Astrocyte of the cerebellum (primary cell): ENCODE data around the gene MINDY1.
A peak's percentile ranks its signal among the peaks of the same experiment; 100 is the strongest.

Source experiments
- DNase-seq: peaks from one replicate; pipeline ENCODE4 v3.0.0-alpha.2; 2011; ENCODE audit warnings: low read depth
- H3K4me3 ChIP-seq: 2 replicates; pipeline ENCODE4 v1.5.1; 2011; ENCODE audit warnings: mild to moderate bottlenecking, low read depth, low read length, moderate library complexity
- CTCF ChIP-seq: IDR thresholded peaks from 2 replicates; pipeline ENCODE4 v1.5.1; 2012; ENCODE audit warnings: low read length, low read depth, moderate library complexity, mild to moderate bottlenecking; ENCODE audit errors: missing control alignments
- in situ Hi-C: cut with HindIII; loops from 2 replicates; pipeline ENCODE4 v1.10.0; 2017; ENCODE audit warnings: low sequenced_read_pairs

Gene MINDY1

GRCh38 chr1:151024540-151025146 lies 17.9 kb upstream of the MINDY1 start:
- H3K4me3 ChIP-seq = no peak overlapping the region
- in situ Hi-C loops = no loop called here
- DNase-seq = peak; percentile 41
- peak; percentile 81 for TF ChIP-seq CTCF

GRCh38 chr1:151013518-151013917 lies 6.8 kb upstream of the MINDY1 start:
- no peak for TF ChIP-seq CTCF
- no peak for DNase-seq
- in situ Hi-C loops = no loop called here

GRCh38 chr1:151012684-151013471 lies 6.2 kb upstream of the MINDY1 start:
- TF ChIP-seq CTCF = no peak
- H3K4me3 ChIP-seq = no peak overlapping the region
- DNase-seq = no peak
- in situ Hi-C loops = no loop called here

More at GRCh38 chr1:151013518-151013917, 6.8 kb upstream of the MINDY1 start:
- no peak overlapping the region for H3K4me3 ChIP-seq

- no peak overlapping the region for H3K4me3 ChIP-seq
- DNase-seq = no peak
- in situ Hi-C loops = no loop called here
Observed at GRCh38 chr1:151011154-151011850, 4.6 kb upstream of the MINDY1 start.

GRCh38 chr1:151010346-151010726 lies 3.6 kb upstream of the MINDY1 start:
- no peak for TF ChIP-seq CTCF
- in situ Hi-C loops = no loop called here
- no peak overlapping the region for H3K4me3 ChIP-seq
- no peak for DNase-seq

More at GRCh38 chr1:151011154-151011850, 4.6 kb upstream of the MINDY1 start:
- TF ChIP-seq CTCF = no peak

- H3K4me3 ChIP-seq = peak overlapping the region; percentile 92
- no peak for DNase-seq
- in situ Hi-C loops = no loop called here
- no peak for TF ChIP-seq CTCF
Observed at GRCh38 chr1:151009674-151010345, 3.1 kb upstream of the MINDY1 start.
